ENCODE measurements around the gene POLRMT.

DNA sequence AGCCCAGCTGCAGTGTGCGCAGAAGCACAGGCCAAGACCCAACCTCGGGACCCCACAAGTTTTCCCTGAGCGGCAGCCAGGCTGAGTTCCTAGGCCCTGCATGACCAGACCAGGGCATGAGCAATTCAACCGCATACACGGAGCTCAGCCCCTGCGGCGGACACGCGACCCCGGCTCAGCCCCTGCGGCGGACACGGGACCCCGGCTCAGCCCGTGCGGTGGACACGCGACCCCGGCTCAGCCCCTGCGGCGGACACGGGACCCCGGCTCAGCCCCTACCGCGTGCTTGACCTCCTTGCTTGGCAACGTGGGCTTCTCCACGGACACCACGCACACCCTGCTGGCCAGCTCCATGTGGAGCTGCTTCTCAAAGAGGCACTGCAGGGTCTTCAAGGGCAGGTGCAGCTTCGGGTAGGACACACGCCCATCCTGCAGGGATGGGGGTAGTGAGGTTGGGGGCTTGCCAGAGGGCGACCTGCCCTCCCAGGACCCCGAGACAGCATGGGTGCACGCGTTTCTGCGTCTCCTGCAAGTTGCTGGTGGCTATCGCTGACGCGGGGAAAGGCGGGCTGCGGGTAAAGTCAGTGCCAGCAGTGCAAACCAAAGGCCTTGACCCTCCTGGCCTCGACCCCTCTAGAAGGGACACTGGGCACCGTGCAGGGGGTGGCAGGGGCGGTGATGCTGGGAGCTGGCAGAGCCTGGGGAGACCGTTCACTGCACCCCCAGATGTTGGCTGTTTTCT is 10.0 kb downstream of the POLRMT start:
- no peak for TF ChIP-seq ARNT (IDR thresholded peaks at IDR 0.05)
- TF ChIP-seq TARDBP (IDR thresholded peaks at IDR 0.05) = no peak
- no peak for TF ChIP-seq FOXM1 (IDR thresholded peaks at IDR 0.05; ENCODE audit: borderline replicate concordance)
- no peak for TF ChIP-seq FOXA1 (IDR thresholded peaks at IDR 0.05)
- TF ChIP-seq CTBP1 (IDR thresholded peaks at IDR 0.05; ENCODE audit: borderline replicate concordance) = no peak
- TF ChIP-seq BHLHE40 (IDR thresholded peaks at IDR 0.05; ENCODE audit: borderline replicate concordance) = no peak
- no peak for TF ChIP-seq SP1 (IDR thresholded peaks at IDR 0.05)
- TF ChIP-seq HDGF (IDR thresholded peaks at IDR 0.05; ENCODE audit: borderline replicate concordance) = no peak
- no peak for TF ChIP-seq L3MBTL2 (conservative IDR thresholded peaks at IDR 0.05)
- TF ChIP-seq FOXK2 (IDR thresholded peaks at IDR 0.05) = no peak
- TF ChIP-seq NFRKB (IDR thresholded peaks at IDR 0.05) = no peak
- TF ChIP-seq, protein P1, sequence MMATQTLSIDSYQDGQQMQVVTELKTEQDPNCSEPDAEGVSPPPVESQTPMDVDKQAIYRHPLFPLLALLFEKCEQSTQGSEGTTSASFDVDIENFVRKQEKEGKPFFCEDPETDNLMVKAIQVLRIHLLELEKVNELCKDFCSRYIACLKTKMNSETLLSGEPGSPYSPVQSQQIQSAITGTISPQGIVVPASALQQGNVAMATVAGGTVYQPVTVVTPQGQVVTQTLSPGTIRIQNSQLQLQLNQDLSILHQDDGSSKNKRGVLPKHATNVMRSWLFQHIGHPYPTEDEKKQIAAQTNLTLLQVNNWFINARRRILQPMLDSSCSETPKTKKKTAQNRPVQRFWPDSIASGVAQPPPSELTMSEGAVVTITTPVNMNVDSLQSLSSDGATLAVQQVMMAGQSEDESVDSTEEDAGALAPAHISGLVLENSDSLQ (IDR thresholded peaks at IDR 0.05) = no peak
- TF ChIP-seq SUZ12 (IDR thresholded peaks at IDR 0.05) = no peak

All from HEK293T (cell line).